HG02623 (cell line): ENCODE measurements around the gene IDH2.
"Not testable (repeated sequence)": the region's sequence is repeated elsewhere in the genome, so short reads cannot be mapped to it uniquely, and the experiment has no call there.

Source experiments
- ATAC-seq: cut with Tn5 transposase; IDR thresholded peaks from one replicate; pipeline ENCODE4 v1.9.1; 2021; ENCODE audit warnings: moderate library complexity; ENCODE audit not compliant: unreplicated experiment

IDH2 gene

GRCh38 chr15:90085565-90085964, 16.7 kb downstream of the IDH2 start:
- no peak for ATAC-seq

- no peak for ATAC-seq
These were observed 17.3 kb downstream of the IDH2 start for GRCh38 chr15:90084876-90085423.

GRCh38 chr15:90083954-90084607, 18.2 kb downstream of the IDH2 start:
- ATAC-seq: no peak

GRCh38 chr15:90083419-90083818, 18.8 kb downstream of the IDH2 start:
- no peak for ATAC-seq

GRCh38 chr15:90082140-90082715, 20.0 kb downstream of the IDH2 start:
- ATAC-seq: no peak

GRCh38 chr15:90080818-90081393, 21.4 kb downstream of the IDH2 start:
- ATAC-seq: no peak

- no peak for ATAC-seq
These were observed 21.9 kb downstream of the IDH2 start for GRCh38 chr15:90080458-90080755.

GRCh38 chr15:90079619-90080457, 22.4 kb downstream of the IDH2 start:
- ATAC-seq: no peak

GRCh38 chr15:90078965-90079364, 23.3 kb downstream of the IDH2 start:
- no peak for ATAC-seq

GRCh38 chr15:90076716-90077115, 25.6 kb downstream of the IDH2 start:
- ATAC-seq: no peak

GRCh38 chr15:90075420-90076289, 26.6 kb downstream of the IDH2 start:
- ATAC-seq: no peak

- ATAC-seq: no peak
These were observed 27.4 kb downstream of the IDH2 start for GRCh38 chr15:90074916-90075315.

GRCh38 chr15:90074023-90074422, 28.2 kb downstream of the IDH2 start:
- no peak for ATAC-seq

GRCh38 chr15:90072978-90073640, 29.2 kb downstream of the IDH2 start:
- no peak for ATAC-seq

- no peak for ATAC-seq
These were observed 31.0 kb downstream of the IDH2 start for GRCh38 chr15:90071220-90071807.

GRCh38 chr15:90070623-90071022, 31.6 kb downstream of the IDH2 start:
- not testable (repeated sequence) for ATAC-seq

- ATAC-seq: no peak
These were observed 34.2 kb downstream of the IDH2 start for GRCh38 chr15:90067953-90068606.

- no peak for ATAC-seq
These were observed 34.9 kb downstream of the IDH2 start for GRCh38 chr15:90067181-90067952.

GRCh38 chr15:90065682-90066049, 36.6 kb downstream of the IDH2 start:
- no peak for ATAC-seq
